Natural killer cell treated with Interleukin-12 subunit alpha and Interleukin-12 subunit beta and Interleukin-15 and Interleukin-18, amount 100 ng/mL, for 72 hours (primary cell): ENCODE measurements around the gene DDX42. TPM values are rescaled to one million over a fixed set of nuclear protein-coding genes. Genes with fewer than 3 reads are reported as not detected.
"Not testable (repeated sequence)": the region's sequence is repeated elsewhere in the genome, so short reads cannot be mapped to it uniquely, and the experiment has no call there.

Experiments
- ATAC-seq, 2 donors: fragments of 150-1000 bp; cut with Tn5 transposase in 1 of 2; sonication (Bioruptor Pico), chemical (Tn5 transposase) in 1 of 2; 2 replicates each; pipeline ENCODE4 v1.10.0; 2021
- DNase-seq: peaks from one replicate; pipeline ENCODE4 v3.0.0; 2022; ENCODE audit warnings: low spot score
- H3K27ac Mint-ChIP-seq, 2 donors: 1 replicate in 1 of 2; 2 replicates in 1 of 2; pipeline ENCODE4 v1.8.0; 2022; ENCODE audit warnings: mixed read lengths in 2 of 2, mild to moderate bottlenecking in 1 of 2, moderate library complexity in 1 of 2
- H3K27me3 Mint-ChIP-seq, 2 donors: 1 replicate in 1 of 2; 2 replicates in 1 of 2; pipeline ENCODE4 v1.8.0; 2022; ENCODE audit warnings: mixed read lengths in 2 of 2
- H3K36me3 Mint-ChIP-seq: one replicate; pipeline ENCODE4 v1.8.0; 2022; ENCODE audit warnings: mixed read lengths
- H3K4me1 Mint-ChIP-seq, 2 donors: 1 replicate in 1 of 2; 2 replicates in 1 of 2; pipeline ENCODE4 v1.8.0; 2022; ENCODE audit warnings: low read depth in 2 of 2, mixed read lengths in 2 of 2, mild to moderate bottlenecking in 1 of 2
- H3K4me3 Mint-ChIP-seq: one replicate; pipeline ENCODE4 v1.8.0; 2022; ENCODE audit warnings: mixed read lengths
- H3K9me3 Mint-ChIP-seq: 2 replicates; pipeline ENCODE4 v1.8.0; 2022; ENCODE audit warnings: mixed read lengths
- total RNA-seq, 2 donors: library from RNA; stranded (reverse); gene quantifications; one replicate each; pipeline ENCODE4 v1.2.3, GENCODE V29; 2022

Gene DDX42
- total RNA-seq, 2 donors from 2014 or later = 107 to 161 TPM

DNA sequence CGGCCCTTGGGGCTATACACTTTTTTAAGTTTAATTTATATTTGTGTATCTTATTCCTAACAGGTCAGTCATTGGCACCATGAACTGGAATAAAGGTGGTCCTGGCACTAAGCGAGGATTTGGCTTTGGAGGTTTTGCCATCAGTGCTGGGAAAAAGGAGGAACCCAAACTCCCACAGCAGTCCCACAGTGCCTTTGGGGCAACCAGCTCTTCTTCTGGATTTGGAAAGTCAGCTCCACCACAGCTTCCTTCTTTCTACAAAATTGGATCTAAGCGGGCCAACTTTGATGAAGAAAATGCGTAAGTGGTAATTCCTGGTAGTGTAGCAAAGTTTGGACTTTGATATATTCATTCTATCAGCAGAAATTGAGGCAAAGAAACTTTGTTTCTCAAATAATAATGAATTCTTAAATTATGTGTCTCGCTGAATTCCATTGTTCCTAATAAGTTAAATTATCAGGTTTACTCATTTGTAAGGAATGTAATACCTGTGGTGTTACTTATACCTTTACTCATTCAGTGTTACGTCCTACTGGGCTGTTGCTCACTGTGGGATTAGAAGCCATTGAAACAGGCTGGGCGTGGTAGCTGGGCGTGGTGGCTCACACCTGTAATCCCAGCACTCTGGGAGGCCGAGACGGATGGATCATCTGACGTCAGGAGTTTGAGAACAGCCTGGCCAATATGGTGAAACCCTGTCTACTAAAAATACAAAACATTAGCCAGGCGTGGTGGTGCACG is 13.2 kb downstream of the DDX42 start:
- no peak for ATAC-seq
- no peak overlapping the region for H3K27ac Mint-ChIP-seq
- H3K36me3 Mint-ChIP-seq = peaks cover 11% of the 10 kb centered on the region
- peaks cover 15 to 16% of the 10 kb centered on the region in 2 donors for H3K4me1 Mint-ChIP-seq
- DNase-seq = no peak
- H3K27me3 Mint-ChIP-seq = no peaks in the 10 kb centered on the region
- H3K9me3 Mint-ChIP-seq = no peaks in the 10 kb centered on the region
- no peak overlapping the region for H3K4me3 Mint-ChIP-seq

DNA sequence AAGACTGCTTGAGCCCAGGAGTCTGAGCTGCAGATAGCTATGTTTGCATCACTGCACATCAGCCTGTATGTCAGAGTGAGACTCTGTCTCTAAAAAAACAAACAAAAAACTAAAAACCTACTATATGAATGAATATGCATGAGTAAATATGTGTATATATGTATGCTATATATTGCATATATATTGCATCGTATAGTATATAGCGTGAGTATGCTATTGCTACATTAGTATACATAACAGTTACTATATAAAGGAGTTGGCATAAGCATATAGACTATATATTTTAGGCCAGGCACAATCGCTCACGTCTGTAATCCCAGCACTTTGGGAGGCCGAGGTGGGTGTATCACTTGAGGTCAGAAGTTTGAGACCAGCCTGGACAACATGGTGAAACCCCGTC is 16.1 kb downstream of the DDX42 start:
- H3K4me3 Mint-ChIP-seq = no peak overlapping the region
- no peak overlapping the region for H3K27ac Mint-ChIP-seq
- DNase-seq (no peak), ATAC-seq (no peak)
- peaks cover 15% of the 10 kb centered on the region for H3K36me3 Mint-ChIP-seq
- H3K27me3 Mint-ChIP-seq = no peaks in the 10 kb centered on the region
- H3K9me3 Mint-ChIP-seq = no peaks in the 10 kb centered on the region
- no peaks in the 10 kb centered on the region for H3K4me1 Mint-ChIP-seq

DNA sequence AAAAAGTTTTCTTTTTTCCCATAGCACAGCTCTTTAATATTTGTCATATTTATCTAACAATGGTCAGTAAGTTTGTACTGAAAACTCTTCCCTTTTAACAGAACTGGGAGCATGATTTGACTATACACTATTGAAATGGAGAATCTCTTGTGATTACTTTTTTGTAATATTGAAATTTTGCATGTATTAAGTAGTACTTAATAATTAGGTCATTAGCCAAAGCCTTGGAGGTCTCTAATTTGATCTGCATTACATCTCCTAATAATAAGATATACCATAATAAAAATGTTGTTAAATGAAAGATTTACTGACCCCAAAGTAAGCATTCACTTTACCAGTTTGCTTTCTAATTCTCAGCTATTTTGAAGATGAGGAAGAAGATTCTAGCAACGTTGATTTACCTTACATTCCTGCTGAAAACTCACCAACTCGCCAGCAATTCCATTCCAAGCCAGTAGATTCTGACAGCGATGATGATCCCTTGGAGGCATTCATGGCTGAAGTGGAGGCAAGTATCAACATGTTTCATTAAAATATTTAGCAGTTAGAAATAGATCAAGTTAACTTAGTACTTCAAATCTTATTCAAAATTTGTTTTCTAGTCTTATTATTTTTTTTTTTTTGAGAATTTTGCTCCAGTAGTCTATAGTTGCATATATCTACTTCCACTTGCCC is 18.2 kb downstream of the DDX42 start:
- ATAC-seq (no peak), DNase-seq (no peak)
- Mint-ChIP-seq H3K9me3 (no peaks in the 10 kb centered on the region), H3K27me3 (no peaks in the 10 kb centered on the region), H3K36me3 (peaks cover 15% of the 10 kb centered on the region), H3K4me1 (no peaks in the 10 kb centered on the region), H3K27ac (no peak overlapping the region), H3K4me3 (no peak overlapping the region)

DNA sequence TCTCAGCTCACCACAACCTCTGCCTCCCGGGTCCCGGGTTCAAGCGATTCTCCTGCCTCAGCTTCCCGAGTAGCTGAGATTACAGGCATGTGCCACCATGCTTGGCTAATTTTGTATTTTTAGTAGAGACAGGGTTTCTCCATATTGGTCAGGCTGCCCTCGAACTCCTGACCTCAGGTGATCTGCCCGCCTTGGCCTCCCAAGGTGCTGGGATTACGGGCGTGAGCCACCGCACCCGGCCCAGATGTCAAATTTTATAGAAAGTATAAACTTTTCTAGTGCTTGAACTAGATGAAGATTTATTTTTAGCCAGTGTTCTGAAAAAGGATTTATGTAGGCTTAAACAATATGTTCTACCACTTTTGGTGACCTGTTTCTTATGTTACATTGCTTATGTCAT is 22.4 kb downstream of the DDX42 start:
- not testable (repeated sequence) for H3K4me3 Mint-ChIP-seq, H3K4me1 Mint-ChIP-seq, H3K27ac Mint-ChIP-seq, H3K27me3 Mint-ChIP-seq, DNase-seq, H3K9me3 Mint-ChIP-seq, ATAC-seq
- peaks cover 41% of the 10 kb centered on the region for H3K36me3 Mint-ChIP-seq

DNA sequence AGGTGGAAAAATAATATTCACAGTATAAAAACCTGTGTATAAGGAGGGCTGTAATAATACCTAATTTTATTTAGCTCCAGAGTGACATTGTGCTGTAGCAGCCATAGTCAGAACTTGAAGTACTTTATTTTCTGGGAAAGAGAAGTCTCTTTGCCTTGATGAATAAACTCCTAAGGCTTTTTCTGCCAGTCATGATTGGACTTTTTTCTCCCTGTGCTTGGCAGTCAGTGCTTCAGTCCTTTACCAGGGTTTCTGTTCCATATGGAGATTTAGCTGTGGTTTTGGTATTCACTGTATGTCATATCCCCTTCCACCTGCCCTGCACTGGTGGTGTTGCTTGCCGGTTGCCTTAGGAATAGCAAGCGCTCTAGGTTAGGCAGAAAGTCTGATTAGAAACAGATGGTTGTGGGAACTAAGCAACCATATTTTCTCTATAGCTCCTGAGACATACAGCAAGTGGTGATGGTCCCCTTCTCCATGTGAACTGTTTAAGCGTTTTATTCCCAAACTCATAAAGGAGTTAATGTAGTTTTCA is 24.7 kb downstream of the DDX42 start:
- ATAC-seq (no peak), DNase-seq (no peak)
- Mint-ChIP-seq H3K9me3 (no peaks in the 10 kb centered on the region), H3K27ac (no peak overlapping the region), H3K36me3 (peaks cover 39% of the 10 kb centered on the region), H3K4me1 (no peaks in the 10 kb centered on the region), H3K27me3 (no peaks in the 10 kb centered on the region), H3K4me3 (no peak overlapping the region)

DNA sequence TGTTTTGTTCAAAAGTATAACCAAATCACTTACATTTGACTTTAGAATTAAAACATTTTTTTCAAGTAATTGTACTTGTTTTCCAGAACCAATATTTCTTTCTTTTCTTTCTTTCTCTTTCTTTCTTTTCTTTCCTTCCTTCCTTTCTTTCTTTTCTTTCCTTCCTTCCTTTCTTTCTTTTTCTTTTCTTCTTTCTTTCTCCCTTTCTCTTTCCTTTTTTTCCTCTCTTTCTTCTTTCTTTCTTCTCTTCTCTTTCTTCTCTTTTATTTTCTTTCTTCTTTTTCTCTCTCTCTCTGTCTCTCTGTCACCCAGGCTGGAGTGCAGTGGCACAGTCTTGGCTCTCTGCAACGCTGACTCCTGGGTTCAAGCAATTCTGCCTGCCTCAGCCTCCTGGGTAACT is 26.8 kb downstream of the DDX42 start:
- DNase-seq = no peak
- Mint-ChIP-seq H3K4me1 (no peaks in the 10 kb centered on the region), H3K4me3 (no peak overlapping the region), H3K36me3 (peaks cover 41% of the 10 kb centered on the region), H3K9me3 (no peaks in the 10 kb centered on the region), H3K27ac (no peak overlapping the region), H3K27me3 (no peaks in the 10 kb centered on the region)
- ATAC-seq = no peak

DNA sequence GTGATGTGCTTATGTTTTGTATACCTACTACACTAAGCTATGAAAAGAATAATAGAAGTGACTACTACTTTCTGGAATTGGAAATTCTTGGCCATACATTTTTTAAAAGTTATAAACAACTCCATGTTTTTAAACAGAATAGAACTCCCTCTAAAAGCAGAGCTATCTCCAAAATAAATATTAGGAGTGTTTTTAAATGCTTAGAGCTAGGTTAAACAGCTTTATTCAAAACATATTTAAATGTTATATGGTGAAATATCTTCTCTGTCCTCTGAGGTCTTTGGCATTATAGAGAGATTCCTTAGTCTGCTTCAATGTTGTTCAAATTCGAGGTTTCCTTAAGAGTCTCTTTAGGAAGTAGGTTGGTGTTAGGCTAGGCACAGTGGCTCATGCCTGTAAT is 30.4 kb downstream of the DDX42 start:
- Mint-ChIP-seq H3K4me1 (no peaks in the 10 kb centered on the region), H3K27me3 (no peaks in the 10 kb centered on the region), H3K36me3 (peaks cover 47% of the 10 kb centered on the region), H3K27ac (no peak overlapping the region), H3K9me3 (no peaks in the 10 kb centered on the region), H3K4me3 (no peak overlapping the region)
- no peak for DNase-seq
- no peak for ATAC-seq

DNA sequence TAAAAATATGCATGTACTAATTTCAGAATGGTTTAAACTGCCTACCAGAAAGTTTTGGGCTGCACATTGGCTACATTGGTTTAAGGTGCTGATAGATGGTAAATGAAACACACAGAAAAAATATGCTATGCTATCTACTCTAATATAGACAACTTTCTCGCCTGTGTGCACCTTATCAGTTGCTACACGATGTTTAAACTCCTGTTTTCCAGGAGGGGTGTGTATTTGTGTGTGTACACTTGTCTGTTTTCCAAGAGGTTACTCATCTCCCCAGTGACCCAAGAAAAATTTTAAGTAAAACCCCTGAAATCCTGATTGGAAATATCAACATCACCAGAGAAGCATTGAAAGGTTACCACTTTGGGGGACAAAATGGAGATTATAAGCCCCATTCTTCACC is 31.6 kb downstream of the DDX42 start:
- DNase-seq = no peak
- H3K36me3 Mint-ChIP-seq = peaks cover 42% of the 10 kb centered on the region
- no peak for ATAC-seq
- no peaks in the 10 kb centered on the region for H3K27me3 Mint-ChIP-seq
- H3K9me3 Mint-ChIP-seq = no peaks in the 10 kb centered on the region
- H3K4me3 Mint-ChIP-seq = no peak overlapping the region
- H3K27ac Mint-ChIP-seq = peak overlapping the region in 1 of 2 donors; percentile 72
- H3K4me1 Mint-ChIP-seq = no peaks in the 10 kb centered on the region

DNA sequence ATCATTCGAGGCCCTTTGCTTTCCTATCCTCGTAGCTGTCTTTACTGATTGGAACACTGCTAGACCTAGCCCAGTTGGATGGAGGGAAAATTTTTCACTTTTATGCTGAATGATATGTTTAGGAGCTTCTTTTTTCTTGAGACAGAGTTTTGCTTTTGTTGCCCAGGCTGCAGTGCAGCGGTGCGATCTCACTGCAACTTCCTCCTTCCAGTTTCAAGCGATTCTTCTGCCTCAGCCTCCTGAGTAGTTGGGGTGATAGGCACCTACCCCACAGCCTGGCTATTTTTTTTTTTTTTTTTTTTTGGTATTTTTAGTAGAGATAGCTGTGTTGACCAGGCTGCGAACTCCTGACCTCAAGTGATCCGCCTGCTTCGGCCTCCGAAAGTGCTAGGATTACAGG is 36.0 kb downstream of the DDX42 start:
- Mint-ChIP-seq H3K27me3 (no peaks in the 10 kb centered on the region), H3K4me3 (no peak overlapping the region), H3K4me1 (no peaks in the 10 kb centered on the region), H3K9me3 (no peaks in the 10 kb centered on the region), H3K27ac (no peak overlapping the region), H3K36me3 (peaks cover 49% of the 10 kb centered on the region)
- ATAC-seq (no peak), DNase-seq (no peak)

DNA sequence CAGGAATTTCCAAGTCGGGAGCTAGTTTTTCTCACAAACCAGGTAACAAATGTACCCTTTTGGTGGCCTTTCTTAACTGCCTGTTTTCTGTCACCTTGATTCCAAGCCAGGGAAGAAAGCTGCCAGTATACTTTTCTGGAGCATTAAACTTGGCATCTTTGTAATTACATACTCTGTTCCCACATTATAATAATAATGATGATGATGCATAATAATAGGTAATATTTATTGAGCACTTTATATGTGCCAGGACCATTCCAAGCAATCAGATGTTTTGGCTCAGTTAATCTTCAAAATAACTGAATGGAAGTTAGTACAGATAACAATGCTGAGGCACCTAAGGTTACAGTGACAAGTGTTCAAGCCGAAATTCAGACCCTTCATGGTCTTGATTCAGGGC is 42.2 kb downstream of the DDX42 start:
- H3K4me3 Mint-ChIP-seq = no peak overlapping the region
- ATAC-seq (no peak), DNase-seq (no peak)
- H3K27ac Mint-ChIP-seq = peak overlapping the region in 1 of 2 donors; percentile 47
- H3K36me3 Mint-ChIP-seq = peaks cover 37% of the 10 kb centered on the region
- H3K27me3 Mint-ChIP-seq = no peaks in the 10 kb centered on the region
- H3K9me3 Mint-ChIP-seq = no peaks in the 10 kb centered on the region
- peaks cover 6 to 8% of the 10 kb centered on the region in 2 donors for H3K4me1 Mint-ChIP-seq

DNA sequence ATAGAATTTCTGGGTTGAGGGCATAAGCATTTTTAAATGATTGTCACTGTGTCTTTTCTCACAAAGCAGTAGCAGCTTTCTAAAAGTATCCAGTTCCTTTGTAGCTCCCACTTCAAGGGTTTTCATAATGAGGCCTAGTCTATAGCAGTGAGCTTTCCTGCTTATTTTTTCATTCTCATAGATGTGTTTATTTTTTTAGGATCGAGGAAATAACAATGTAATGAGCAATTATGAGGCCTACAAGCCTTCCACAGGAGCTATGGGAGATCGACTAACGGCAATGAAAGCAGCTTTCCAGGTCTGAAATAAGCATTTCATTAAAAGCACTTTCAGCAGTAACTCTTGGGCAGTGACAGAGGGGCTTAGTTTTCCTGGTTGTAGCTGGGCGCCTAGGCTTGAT is 42.7 kb downstream of the DDX42 start:
- Mint-ChIP-seq H3K27me3 (no peaks in the 10 kb centered on the region), H3K9me3 (no peaks in the 10 kb centered on the region), H3K36me3 (peaks cover 38% of the 10 kb centered on the region), H3K4me3 (no peak overlapping the region), H3K4me1 (peaks cover 11% of the 10 kb centered on the region in 2 donors), H3K27ac (no peak overlapping the region)
- no peak for DNase-seq
- ATAC-seq = no peak

DNA sequence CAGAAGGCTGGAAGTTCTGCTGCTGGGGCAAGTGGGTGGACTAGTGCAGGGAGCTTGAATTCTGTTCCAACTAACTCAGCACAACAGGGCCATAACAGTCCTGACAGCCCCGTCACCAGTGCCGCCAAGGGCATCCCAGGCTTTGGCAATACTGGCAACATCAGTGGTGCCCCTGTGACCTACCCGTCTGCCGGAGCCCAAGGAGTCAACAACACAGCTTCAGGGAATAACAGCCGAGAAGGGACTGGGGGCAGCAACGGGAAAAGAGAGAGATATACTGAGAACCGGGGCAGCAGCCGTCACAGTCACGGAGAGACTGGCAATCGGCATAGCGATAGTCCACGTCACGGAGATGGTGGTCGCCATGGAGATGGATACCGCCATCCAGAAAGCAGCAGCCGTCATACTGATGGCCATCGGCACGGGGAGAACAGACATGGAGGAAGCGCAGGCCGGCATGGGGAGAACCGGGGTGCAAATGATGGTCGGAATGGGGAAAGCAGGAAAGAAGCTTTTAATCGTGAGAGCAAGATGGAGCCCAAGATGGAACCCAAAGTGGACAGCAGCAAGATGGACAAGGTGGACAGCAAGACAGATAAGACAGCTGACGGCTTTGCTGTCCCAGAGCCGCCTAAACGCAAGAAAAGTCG is 43.9 kb downstream of the DDX42 start:
- Mint-ChIP-seq H3K27me3 (no peaks in the 10 kb centered on the region), H3K4me3 (no peak overlapping the region), H3K36me3 (peaks cover 40% of the 10 kb centered on the region), H3K9me3 (no peaks in the 10 kb centered on the region), H3K27ac (peak overlapping the region; percentile 70 to 76), H3K4me1 (peaks cover 14 to 17% of the 10 kb centered on the region in 2 donors)
- ATAC-seq = no peak
- DNase-seq = no peak

DNA sequence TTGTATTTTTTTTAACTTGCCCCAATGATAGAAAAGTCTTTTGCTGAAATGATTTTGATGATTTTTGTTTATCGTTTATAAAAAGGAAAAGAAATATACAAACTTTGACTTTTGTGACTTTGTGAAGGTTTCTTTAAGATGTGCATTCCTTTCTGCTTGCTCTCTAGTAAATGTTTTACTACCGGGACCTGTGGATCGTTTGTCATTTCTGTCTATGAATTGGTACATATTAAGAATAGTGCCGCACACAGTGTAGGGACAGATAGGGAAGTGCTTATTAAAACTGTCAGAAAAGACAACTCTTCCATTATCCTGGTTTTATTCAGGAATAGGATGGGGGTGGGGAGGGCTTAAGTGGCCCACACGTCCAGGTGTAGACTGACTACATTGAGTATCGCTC is 45.2 kb downstream of the DDX42 start:
- Mint-ChIP-seq H3K9me3 (no peaks in the 10 kb centered on the region), H3K36me3 (peaks cover 44% of the 10 kb centered on the region), H3K4me1 (peaks cover 22 to 26% of the 10 kb centered on the region in 2 donors), H3K27me3 (no peaks in the 10 kb centered on the region), H3K27ac (peak overlapping the region; percentile 70 to 76), H3K4me3 (no peak overlapping the region)
- no peak for ATAC-seq
- no peak for DNase-seq
